ENCODE measurements around the gene PIPOX.

DNA sequence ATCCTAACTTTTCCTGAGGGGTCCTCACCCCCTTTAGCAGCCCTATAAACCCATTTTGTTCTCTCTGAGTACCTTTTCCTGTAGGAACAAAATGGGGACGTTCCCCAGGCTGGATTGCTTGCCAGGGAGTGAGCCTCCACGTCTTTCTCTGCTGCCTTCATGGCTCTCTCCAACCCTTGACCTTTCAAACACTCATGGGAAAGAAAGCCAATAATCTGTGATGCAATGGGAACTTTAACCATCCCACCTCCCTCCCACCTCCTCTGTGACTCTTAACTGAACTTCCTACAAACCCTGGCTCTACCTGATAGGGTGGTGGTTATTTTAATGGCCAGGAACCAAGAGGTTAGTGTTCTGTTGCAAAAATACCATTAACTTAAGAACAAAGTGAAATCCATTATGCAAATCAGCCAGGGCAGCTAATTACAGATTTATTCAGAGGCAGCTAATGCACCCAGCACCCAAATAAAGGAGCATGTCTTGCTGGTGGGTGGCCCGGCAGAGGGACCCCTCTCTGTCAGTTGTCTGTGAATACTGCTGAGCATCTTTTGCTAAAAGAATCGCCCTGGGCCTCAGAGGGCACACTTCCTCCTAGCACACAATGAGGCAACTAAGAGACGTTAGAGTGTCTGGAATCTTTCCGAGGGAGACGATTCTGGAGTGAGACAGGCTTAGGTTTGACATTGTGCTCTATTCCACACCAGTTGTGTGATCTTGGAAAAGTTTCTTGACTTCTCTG, 3.0 kb downstream of the PIPOX start:
- TF ChIP-seq, protein P1, sequence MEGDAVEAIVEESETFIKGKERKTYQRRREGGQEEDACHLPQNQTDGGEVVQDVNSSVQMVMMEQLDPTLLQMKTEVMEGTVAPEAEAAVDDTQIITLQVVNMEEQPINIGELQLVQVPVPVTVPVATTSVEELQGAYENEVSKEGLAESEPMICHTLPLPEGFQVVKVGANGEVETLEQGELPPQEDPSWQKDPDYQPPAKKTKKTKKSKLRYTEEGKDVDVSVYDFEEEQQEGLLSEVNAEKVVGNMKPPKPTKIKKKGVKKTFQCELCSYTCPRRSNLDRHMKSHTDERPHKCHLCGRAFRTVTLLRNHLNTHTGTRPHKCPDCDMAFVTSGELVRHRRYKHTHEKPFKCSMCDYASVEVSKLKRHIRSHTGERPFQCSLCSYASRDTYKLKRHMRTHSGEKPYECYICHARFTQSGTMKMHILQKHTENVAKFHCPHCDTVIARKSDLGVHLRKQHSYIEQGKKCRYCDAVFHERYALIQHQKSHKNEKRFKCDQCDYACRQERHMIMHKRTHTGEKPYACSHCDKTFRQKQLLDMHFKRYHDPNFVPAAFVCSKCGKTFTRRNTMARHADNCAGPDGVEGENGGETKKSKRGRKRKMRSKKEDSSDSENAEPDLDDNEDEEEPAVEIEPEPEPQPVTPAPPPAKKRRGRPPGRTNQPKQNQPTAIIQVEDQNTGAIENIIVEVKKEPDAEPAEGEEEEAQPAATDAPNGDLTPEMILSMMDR (IDR thresholded peaks at IDR 0.05; ENCODE audit: low read length): no peak
- TF ChIP-seq EZH2 (optimal IDR thresholded peaks at IDR 0.05; ENCODE audit: low read depth, low read length) (no peak), EZH2phosphoT487 (IDR thresholded peaks at IDR 0.05; ENCODE audit: low read length) (no peak)

Measured in MM.1S (cell line).